Uterus (tissue), 2 donors: ENCODE data around the gene TMEM140.

Experiments used
- POLR2A ChIP-seq, 2 donors: fragments of 450-650 bp; IDR thresholded peaks; one replicate each; pipeline ENCODE4 v1.6.1; 2016; ENCODE audit warnings: antibody characterized with exemption in 2 of 2, mild to moderate bottlenecking in 1 of 2, moderate library complexity in 1 of 2
- TF ChIP-seq, protein P1 (sequence below), 4 experiments: fragments of 200-600 bp in 2 of 4; fragments of 450-650 bp in 2 of 4; sonication (generic) in 2 of 4; IDR thresholded peaks; one replicate each; pipeline ENCODE4 v1.5.1; 2016 to 2019; ENCODE audit warnings: antibody characterized with exemption in 4 of 4, mild to moderate bottlenecking in 2 of 4, moderate library complexity in 1 of 4

GRCh38 chr7:135147341-135147898 is 452 bp upstream of the TMEM140 start:
- TF ChIP-seq, protein P1, sequence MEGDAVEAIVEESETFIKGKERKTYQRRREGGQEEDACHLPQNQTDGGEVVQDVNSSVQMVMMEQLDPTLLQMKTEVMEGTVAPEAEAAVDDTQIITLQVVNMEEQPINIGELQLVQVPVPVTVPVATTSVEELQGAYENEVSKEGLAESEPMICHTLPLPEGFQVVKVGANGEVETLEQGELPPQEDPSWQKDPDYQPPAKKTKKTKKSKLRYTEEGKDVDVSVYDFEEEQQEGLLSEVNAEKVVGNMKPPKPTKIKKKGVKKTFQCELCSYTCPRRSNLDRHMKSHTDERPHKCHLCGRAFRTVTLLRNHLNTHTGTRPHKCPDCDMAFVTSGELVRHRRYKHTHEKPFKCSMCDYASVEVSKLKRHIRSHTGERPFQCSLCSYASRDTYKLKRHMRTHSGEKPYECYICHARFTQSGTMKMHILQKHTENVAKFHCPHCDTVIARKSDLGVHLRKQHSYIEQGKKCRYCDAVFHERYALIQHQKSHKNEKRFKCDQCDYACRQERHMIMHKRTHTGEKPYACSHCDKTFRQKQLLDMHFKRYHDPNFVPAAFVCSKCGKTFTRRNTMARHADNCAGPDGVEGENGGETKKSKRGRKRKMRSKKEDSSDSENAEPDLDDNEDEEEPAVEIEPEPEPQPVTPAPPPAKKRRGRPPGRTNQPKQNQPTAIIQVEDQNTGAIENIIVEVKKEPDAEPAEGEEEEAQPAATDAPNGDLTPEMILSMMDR (IDR thresholded peaks at IDR 0.05), result no peak
- no peak for TF ChIP-seq POLR2A (IDR thresholded peaks at IDR 0.05)
